ENCODE measurements around the gene AZU1. TPM values are rescaled to one million over a fixed set of nuclear protein-coding genes. Genes with fewer than 3 reads are reported as not detected.

Gene AZU1
- total RNA-seq, 4 donors from 2014 or later: not detected

GRCh38 chr19:805600-806550, 21.8 kb upstream of the AZU1 start:
- Histone ChIP-seq H3K4me1 (peaks cover 25 to 64% (median 26%) of the 10 kb centered on the region in 3 donors), H3K36me3 (peaks cover 63 to 99% (median 74%) of the 10 kb centered on the region in 3 donors), H3K4me3 (no peak overlapping the region), H3K27me3 (no peaks in the 10 kb centered on the region), H3K27ac (no peak overlapping the region), H3K9me3 (no peaks in the 10 kb centered on the region)
- no peak for DNase-seq
- 93% methylated on average over 7 of the region's 93 CpGs; no CpG with 5 or more reads in 1 of the 2 donors for WGBS, 2 donors
- TF ChIP-seq CTCF (IDR thresholded peaks at IDR 0.05) (no peak), POLR2A (IDR thresholded peaks at IDR 0.05) (no peak)
- intact Hi-C loops (cut with DNase I): no loop called here

DNA sequence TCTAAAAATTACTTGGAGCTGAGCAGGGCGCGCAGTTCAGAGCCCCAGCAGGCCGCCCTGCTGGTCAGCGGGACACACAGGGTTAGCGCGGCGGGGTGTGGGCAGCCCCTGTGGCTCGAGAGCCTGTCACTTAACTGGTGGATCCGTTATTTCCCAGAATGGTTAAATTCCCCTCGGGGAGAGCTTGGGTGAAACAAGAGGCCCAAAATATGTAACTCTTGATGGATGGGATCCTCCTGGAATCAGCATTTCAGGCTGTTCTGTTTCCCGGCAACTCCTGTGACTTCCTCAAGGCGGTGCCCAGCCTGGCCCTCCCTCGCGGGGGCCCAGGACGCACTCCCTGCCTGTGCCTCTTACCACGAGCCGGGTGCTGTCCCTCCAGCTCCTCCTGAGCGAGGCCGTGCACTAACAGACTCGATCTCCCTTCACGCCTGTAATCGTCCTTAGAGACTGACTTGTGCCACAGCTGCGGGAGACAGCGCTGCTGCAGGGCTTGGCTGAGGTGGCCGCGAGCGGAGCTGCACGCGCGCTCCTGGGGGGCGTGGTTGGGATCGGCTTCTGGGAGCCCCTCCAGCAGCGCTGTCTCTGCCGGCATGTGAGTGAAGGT, 20.7 kb upstream of the AZU1 start:
- TF ChIP-seq CTCF (IDR thresholded peaks at IDR 0.05): no peak
- no peak for TF ChIP-seq POLR2A (IDR thresholded peaks at IDR 0.05)
- Histone ChIP-seq H3K27ac (no peak overlapping the region), H3K27me3 (no peaks in the 10 kb centered on the region), H3K36me3 (peaks cover 68 to 99% (median 81%) of the 10 kb centered on the region in 3 donors), H3K4me1 (peaks cover 15 to 53% (median 16%) of the 10 kb centered on the region in 3 donors), H3K4me3 (no peak overlapping the region), H3K9me3 (no peaks in the 10 kb centered on the region)
- 79 to 84% methylated on average over 9 to 13 of the region's 34 CpGs for WGBS, 2 donors
- DNase-seq: no peak
- intact Hi-C loops (cut with DNase I): no loop called here

DNA sequence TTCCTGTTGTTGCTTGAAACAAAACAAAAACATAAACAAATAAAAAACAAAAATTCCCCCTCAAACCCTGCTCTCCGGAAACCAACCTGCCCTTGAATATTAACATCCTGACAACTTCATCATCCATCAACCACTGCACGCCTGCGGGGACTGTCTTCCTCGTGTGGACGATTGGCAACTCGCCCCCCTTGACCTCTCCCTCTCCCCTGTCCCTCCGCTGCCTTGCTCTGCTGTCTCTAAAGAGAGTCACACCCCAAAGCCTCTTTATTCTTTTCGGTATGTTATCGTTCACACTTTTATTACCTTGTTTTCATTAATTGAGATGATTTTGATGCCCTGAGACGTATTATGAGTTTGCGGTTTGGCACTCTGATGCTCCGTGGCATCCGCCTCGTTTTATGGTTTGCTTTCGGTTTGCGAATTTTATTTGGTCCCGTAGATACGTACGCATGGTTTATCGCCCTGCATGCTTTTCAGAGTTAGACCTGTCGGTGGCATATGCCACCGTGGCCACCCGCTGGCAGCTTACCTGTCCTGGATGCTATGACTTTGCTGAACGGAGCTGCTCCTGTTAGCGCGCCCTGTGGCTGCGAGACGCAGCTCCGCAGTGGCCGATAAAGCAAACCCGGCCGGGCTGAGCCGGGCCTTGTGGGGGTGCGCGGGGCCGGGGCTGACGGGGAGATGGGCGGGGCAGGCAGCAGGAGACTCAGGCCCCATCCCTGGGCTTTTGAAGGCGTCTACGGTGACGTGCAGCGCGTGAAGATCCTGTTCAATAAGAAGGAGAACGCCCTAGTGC, 19.8 kb upstream of the AZU1 start:
- no peaks in the 10 kb centered on the region for H3K9me3 ChIP-seq
- WGBS, 2 donors: 85 to 90% methylated on average over 23 to 37 of the region's 44 CpGs
- TF ChIP-seq CTCF (IDR thresholded peaks at IDR 0.05): no peak
- no peak for TF ChIP-seq POLR2A (IDR thresholded peaks at IDR 0.05)
- no peaks in the 10 kb centered on the region for H3K27me3 ChIP-seq
- DNase-seq: no peak
- no peak overlapping the region for H3K4me3 ChIP-seq
- intact Hi-C loops (cut with DNase I): no loop called here
- peaks cover 68 to 100% (median 81%) of the 10 kb centered on the region in 3 donors for H3K36me3 ChIP-seq
- H3K27ac ChIP-seq: no peak overlapping the region
- peaks cover 6 to 44% (median 7%) of the 10 kb centered on the region in 3 donors for H3K4me1 ChIP-seq

- H3K4me1 ChIP-seq: peaks cover under 1 to 38% (median under 1%) of the 10 kb centered on the region in 3 donors
- H3K9me3 ChIP-seq: no peaks in the 10 kb centered on the region
- H3K27me3 ChIP-seq: no peaks in the 10 kb centered on the region
- H3K27ac ChIP-seq: no peak overlapping the region
- no peak for TF ChIP-seq POLR2A (IDR thresholded peaks at IDR 0.05)
- no peak for TF ChIP-seq CTCF (IDR thresholded peaks at IDR 0.05)
- no peak overlapping the region for H3K4me3 ChIP-seq
- intact Hi-C loops (cut with DNase I): no loop called here
- H3K36me3 ChIP-seq: peaks cover 68 to 100% (median 86%) of the 10 kb centered on the region in 3 donors
- no peak for DNase-seq
- 79 to 90% methylated on average over 2 to 4 of the region's 26 CpGs for WGBS, 2 donors
Measured at GRCh38 chr19:808423-808775, 19.2 kb upstream of the AZU1 start.
